ENCODE measurements around the gene ZNF512. TPM values are rescaled to one million over a fixed set of nuclear protein-coding genes. Genes with fewer than 3 reads are reported as not detected.
A peak's percentile ranks its signal among the peaks of the same experiment; 100 is the strongest.

ZNF512 gene
- total and polyA plus RNA-seq, 7 experiments from 2014 or later = 26.6 to 64.6 (median 48.6) TPM

DNA sequence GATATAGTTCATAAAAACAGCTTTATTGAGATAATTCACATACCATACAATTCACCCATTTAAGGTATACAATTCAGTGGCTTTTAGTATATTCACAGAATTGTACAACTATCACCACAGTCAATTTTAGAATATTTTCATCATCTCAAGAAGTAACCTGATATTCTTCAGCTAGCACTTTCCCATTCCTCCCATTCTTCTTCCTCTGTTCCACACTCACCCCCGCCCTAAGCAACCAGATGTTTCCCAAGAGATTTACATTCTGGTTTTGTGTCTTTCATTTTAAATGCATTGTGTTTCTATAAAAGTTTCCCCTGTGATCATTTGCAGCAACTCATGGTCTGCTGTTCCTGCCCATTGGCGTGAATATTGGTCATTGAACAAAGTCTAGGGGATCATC lies 51.4 kb downstream of the ZNF512 start:
- H3K4me3 Mint-ChIP-seq = no peak overlapping the region
- H3K36me3 Mint-ChIP-seq = peaks cover 25 to 58% (median 38%) of the 10 kb centered on the region in 5 donors
- H3K9me3 Mint-ChIP-seq = peaks cover 0 to 1% (median 0%) of the 10 kb centered on the region in 11 donors
- Histone ChIP-seq H3K4me1 (ENCODE audit: control insufficient read depth in 2 of 2, insufficient read depth in 2 of 2, low read length in 2 of 2) (peaks cover 5 to 20% of the 10 kb centered on the region in 2 donors), H3K27me3 (ENCODE audit: control insufficient read depth in 2 of 2, insufficient read depth in 2 of 2, low read length in 2 of 2) (no peaks in the 10 kb centered on the region), H3K9me3 (ENCODE audit: control insufficient read depth in 2 of 3, low read length in 3 of 3) (no peaks in the 10 kb centered on the region), H3K27ac (ENCODE audit: low read depth, low read length) (no peak overlapping the region), H3K4me3 (ENCODE audit: low read length) (no peak overlapping the region), H3K36me3 (ENCODE audit: control insufficient read depth in 2 of 3, insufficient read depth in 3 of 3, low read length in 3 of 3) (peaks cover 24 to 66% (median 34%) of the 10 kb centered on the region in 3 experiments)
- H3K27me3 Mint-ChIP-seq = no peaks in the 10 kb centered on the region
- intact Hi-C loops (cut with micrococcal nuclease) = no loop called here
- H3K27ac Mint-ChIP-seq = no peak overlapping the region
- ChIA-PET CTCF (no interaction called here), POLR2A (interaction anchor here (2.6 kb wide), 1 partner anchor 29 kb away, joined by 9 read pairs; the partner anchor contains the start of genes SLC4A1AP and SUPT7L)
- no peak for ATAC-seq
- H3K4me1 Mint-ChIP-seq = peaks cover 7 to 38% (median 23%) of the 10 kb centered on the region in 7 donors
- DNase-seq = no peak

DNA sequence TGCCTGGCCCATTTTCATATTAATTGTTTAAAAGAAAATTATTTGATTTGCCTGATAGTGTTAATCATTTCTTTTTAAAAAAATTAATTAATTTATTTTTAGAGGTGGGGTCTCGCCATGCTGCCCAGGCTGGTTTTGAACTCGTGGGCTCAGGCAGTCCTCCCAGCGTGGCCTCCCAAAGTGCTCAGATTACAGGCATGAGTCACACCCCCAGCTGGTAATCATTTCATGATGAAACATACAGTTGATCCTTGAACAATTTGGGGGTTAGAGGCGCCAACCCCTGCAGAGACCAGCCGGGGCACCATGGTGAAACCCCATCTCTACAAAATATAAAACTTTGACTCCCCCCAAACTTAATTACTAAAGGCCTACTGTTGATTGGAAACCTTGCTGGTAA lies 53.9 kb downstream of the ZNF512 start:
- Histone ChIP-seq H3K4me1 (ENCODE audit: control insufficient read depth in 2 of 2, insufficient read depth in 2 of 2, low read length in 2 of 2) (peaks cover 0 to 13% of the 10 kb centered on the region in 2 donors), H3K4me3 (ENCODE audit: low read length) (no peak overlapping the region), H3K27me3 (ENCODE audit: control insufficient read depth in 2 of 2, insufficient read depth in 2 of 2, low read length in 2 of 2) (no peaks in the 10 kb centered on the region), H3K9me3 (ENCODE audit: control insufficient read depth in 2 of 3, low read length in 3 of 3) (no peaks in the 10 kb centered on the region), H3K27ac (ENCODE audit: low read depth, low read length) (no peak overlapping the region), H3K36me3 (ENCODE audit: control insufficient read depth in 2 of 3, insufficient read depth in 3 of 3, low read length in 3 of 3) (peaks cover 34 to 74% (median 37%) of the 10 kb centered on the region in 3 experiments)
- H3K27me3 Mint-ChIP-seq = no peaks in the 10 kb centered on the region
- H3K36me3 Mint-ChIP-seq = peaks cover 25 to 63% (median 42%) of the 10 kb centered on the region in 5 donors
- ChIA-PET POLR2A (interaction anchor here (0.9 kb wide), 1 partner anchor 27 kb away, joined by 4 read pairs; no protein-coding TSS in a partner anchor), CTCF (no interaction called here)
- peaks cover 0 to 1% (median 0%) of the 10 kb centered on the region in 11 donors for H3K9me3 Mint-ChIP-seq
- peaks cover 7 to 21% (median 15%) of the 10 kb centered on the region in 7 donors for H3K4me1 Mint-ChIP-seq
- H3K4me3 Mint-ChIP-seq = no peak overlapping the region
- intact Hi-C loops (cut with micrococcal nuclease) = no loop called here
- H3K27ac Mint-ChIP-seq = peak overlapping the region in 1 of 9 donors; percentile 45
- ATAC-seq = no peak
- DNase-seq = no peak

GRCh38 chr2:27638037-27638637 lies 55.3 kb downstream of the ZNF512 start:
- H3K36me3 ChIP-seq (ENCODE audit: control insufficient read depth in 2 of 3, insufficient read depth in 3 of 3, low read length in 3 of 3) = peaks cover 30 to 72% (median 37%) of the 10 kb centered on the region in 3 experiments
- Mint-ChIP-seq H3K4me1 (peaks cover 0 to 18% (median 9%) of the 10 kb centered on the region in 7 donors), H3K9me3 (peaks cover 0 to 1% (median 0%) of the 10 kb centered on the region in 11 donors), H3K27ac (peak overlapping the region in 3 of 9 donors; percentile 54 to 84 (median 68)), H3K36me3 (peaks cover 20 to 59% (median 41%) of the 10 kb centered on the region in 5 donors), H3K27me3 (no peaks in the 10 kb centered on the region), H3K4me3 (peak overlapping the region in 1 of 10 donors; percentile 72)
- H3K27ac ChIP-seq (ENCODE audit: low read depth, low read length) = no peak overlapping the region
- intact Hi-C loops (cut with micrococcal nuclease) = no loop called here
- ChIA-PET POLR2A (interaction anchor here (0.9 kb wide), 1 partner anchor 26 kb away, joined by 3 read pairs; the partner anchor contains the start of genes SLC4A1AP and SUPT7L), CTCF (no interaction called here)
- no peak overlapping the region for H3K4me3 ChIP-seq (ENCODE audit: low read length)
- H3K9me3 ChIP-seq (ENCODE audit: control insufficient read depth in 2 of 3, low read length in 3 of 3) = no peaks in the 10 kb centered on the region
- ATAC-seq = peak; percentile 27
- no peak for DNase-seq
- no peaks in the 10 kb centered on the region for H3K27me3 ChIP-seq (ENCODE audit: control insufficient read depth in 2 of 2, insufficient read depth in 2 of 2, low read length in 2 of 2)
- peaks cover 0 to 13% of the 10 kb centered on the region in 2 donors for H3K4me1 ChIP-seq (ENCODE audit: control insufficient read depth in 2 of 2, insufficient read depth in 2 of 2, low read length in 2 of 2)

GRCh38 chr2:27638709-27639108 lies 55.9 kb downstream of the ZNF512 start:
- Mint-ChIP-seq H3K4me3 (no peak overlapping the region), H3K9me3 (peaks cover 0 to 1% (median 0%) of the 10 kb centered on the region in 11 donors), H3K27ac (peak overlapping the region in 3 of 9 donors; percentile 38 to 84 (median 54)), H3K27me3 (no peaks in the 10 kb centered on the region), H3K4me1 (peaks cover 0 to 18% (median 9%) of the 10 kb centered on the region in 7 donors), H3K36me3 (peaks cover 20 to 57% (median 41%) of the 10 kb centered on the region in 5 donors)
- Histone ChIP-seq H3K27me3 (ENCODE audit: control insufficient read depth in 2 of 2, insufficient read depth in 2 of 2, low read length in 2 of 2) (no peaks in the 10 kb centered on the region), H3K36me3 (ENCODE audit: control insufficient read depth in 2 of 3, insufficient read depth in 3 of 3, low read length in 3 of 3) (peaks cover 30 to 72% (median 37%) of the 10 kb centered on the region in 3 experiments), H3K27ac (ENCODE audit: low read depth, low read length) (no peak overlapping the region), H3K4me1 (ENCODE audit: control insufficient read depth in 2 of 2, insufficient read depth in 2 of 2, low read length in 2 of 2) (peaks cover 0 to 13% of the 10 kb centered on the region in 2 donors), H3K9me3 (ENCODE audit: control insufficient read depth in 2 of 3, low read length in 3 of 3) (no peaks in the 10 kb centered on the region), H3K4me3 (ENCODE audit: low read length) (no peak overlapping the region)
- DNase-seq = no peak
- ATAC-seq = no peak
- POLR2A ChIA-PET = interaction anchor here (0.9 kb wide), 1 partner anchor 25 kb away, joined by 3 read pairs; the partner anchor contains the start of genes SLC4A1AP and SUPT7L
- CTCF ChIA-PET = no interaction called here
- intact Hi-C loops (cut with micrococcal nuclease) = no loop called here

DNA sequence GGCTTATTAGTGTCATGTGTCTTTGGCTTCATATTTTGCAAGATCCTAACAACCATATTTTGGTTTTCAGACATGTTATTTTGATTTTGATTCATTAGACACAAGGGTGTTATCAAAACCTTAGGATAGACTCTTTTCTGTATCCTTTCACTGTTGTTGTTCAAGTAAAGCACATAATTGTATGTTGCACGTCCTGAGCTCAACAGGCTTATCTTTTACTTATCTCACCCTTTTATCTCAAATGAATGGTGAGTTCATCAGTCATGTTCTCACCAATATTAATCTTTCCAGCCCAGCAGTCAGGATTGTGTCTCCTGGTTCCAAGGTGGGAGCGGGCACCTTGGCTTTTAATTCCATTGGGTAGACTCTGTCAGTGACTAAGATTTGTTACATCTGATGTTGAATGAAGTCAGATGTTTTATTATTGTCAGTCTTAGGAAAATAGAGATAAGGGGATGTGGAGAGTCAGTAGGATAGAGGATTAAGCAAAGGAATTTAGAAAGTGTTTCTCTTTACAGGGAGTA lies 57.9 kb downstream of the ZNF512 start:
- ChIA-PET POLR2A (no interaction called here), CTCF (no interaction called here)
- H3K36me3 ChIP-seq (ENCODE audit: control insufficient read depth in 2 of 3, insufficient read depth in 3 of 3, low read length in 3 of 3) = peaks cover 22 to 65% (median 26%) of the 10 kb centered on the region in 3 experiments
- peaks cover 0 to 13% of the 10 kb centered on the region in 2 donors for H3K4me1 ChIP-seq (ENCODE audit: control insufficient read depth in 2 of 2, insufficient read depth in 2 of 2, low read length in 2 of 2)
- ATAC-seq = no peak
- no peak for DNase-seq
- Mint-ChIP-seq H3K4me1 (peaks cover 0 to 16% (median 0%) of the 10 kb centered on the region in 7 donors), H3K9me3 (no peaks in the 10 kb centered on the region), H3K27ac (no peak overlapping the region), H3K27me3 (no peaks in the 10 kb centered on the region), H3K36me3 (peaks cover 12 to 43% (median 25%) of the 10 kb centered on the region in 5 donors), H3K4me3 (no peak overlapping the region)
- intact Hi-C loops (cut with micrococcal nuclease) = no loop called here
- no peaks in the 10 kb centered on the region for H3K27me3 ChIP-seq (ENCODE audit: control insufficient read depth in 2 of 2, insufficient read depth in 2 of 2, low read length in 2 of 2)
- no peaks in the 10 kb centered on the region for H3K9me3 ChIP-seq (ENCODE audit: control insufficient read depth in 2 of 3, low read length in 3 of 3)
- no peak overlapping the region for H3K27ac ChIP-seq (ENCODE audit: low read depth, low read length)
- H3K4me3 ChIP-seq (ENCODE audit: low read length) = no peak overlapping the region

DNA sequence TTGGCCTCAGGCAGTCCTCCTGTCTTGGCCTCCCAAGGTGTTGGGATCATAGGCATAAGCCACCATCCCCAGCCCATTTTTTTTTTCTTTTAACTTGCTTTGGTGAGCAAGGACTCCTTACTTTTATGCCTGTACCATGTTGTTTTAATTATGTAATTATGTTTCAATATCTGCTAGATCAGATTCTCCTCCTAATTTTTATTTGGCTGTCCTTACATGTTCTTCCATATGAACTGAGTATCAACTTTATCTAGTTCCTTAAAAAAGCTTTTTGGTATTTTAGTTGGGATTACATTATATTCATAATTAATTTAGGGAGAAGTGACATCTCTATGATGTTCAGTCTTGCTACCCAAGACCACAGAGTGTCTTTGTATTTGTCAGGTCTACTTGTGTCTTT lies 62.4 kb downstream of the ZNF512 start:
- POLR2A ChIA-PET = interaction anchor here (0.6 kb wide), 1 partner anchor 31 kb away, joined by 3 read pairs; no protein-coding TSS in a partner anchor
- Mint-ChIP-seq H3K4me1 (no peaks in the 10 kb centered on the region), H3K9me3 (no peaks in the 10 kb centered on the region), H3K27ac (no peak overlapping the region), H3K4me3 (no peak overlapping the region), H3K27me3 (no peaks in the 10 kb centered on the region), H3K36me3 (peaks cover 0 to 36% (median 23%) of the 10 kb centered on the region in 5 donors)
- H3K36me3 ChIP-seq (ENCODE audit: control insufficient read depth in 2 of 3, insufficient read depth in 3 of 3, low read length in 3 of 3) = peaks cover 17 to 75% (median 18%) of the 10 kb centered on the region in 3 experiments
- no peak for ATAC-seq
- no peak overlapping the region for H3K27ac ChIP-seq (ENCODE audit: low read depth, low read length)
- no peaks in the 10 kb centered on the region for H3K9me3 ChIP-seq (ENCODE audit: control insufficient read depth in 2 of 3, low read length in 3 of 3)
- intact Hi-C loops (cut with micrococcal nuclease) = no loop called here
- no peaks in the 10 kb centered on the region for H3K4me1 ChIP-seq (ENCODE audit: control insufficient read depth in 2 of 2, insufficient read depth in 2 of 2, low read length in 2 of 2)
- no peaks in the 10 kb centered on the region for H3K27me3 ChIP-seq (ENCODE audit: control insufficient read depth in 2 of 2, insufficient read depth in 2 of 2, low read length in 2 of 2)
- no peak overlapping the region for H3K4me3 ChIP-seq (ENCODE audit: low read length)
- DNase-seq = no peak
- CTCF ChIA-PET = no interaction called here

Data from naive thymus-derived CD4-positive, alpha-beta T cell (primary cell).